ENCODE data around the gene AK8.

DNA sequence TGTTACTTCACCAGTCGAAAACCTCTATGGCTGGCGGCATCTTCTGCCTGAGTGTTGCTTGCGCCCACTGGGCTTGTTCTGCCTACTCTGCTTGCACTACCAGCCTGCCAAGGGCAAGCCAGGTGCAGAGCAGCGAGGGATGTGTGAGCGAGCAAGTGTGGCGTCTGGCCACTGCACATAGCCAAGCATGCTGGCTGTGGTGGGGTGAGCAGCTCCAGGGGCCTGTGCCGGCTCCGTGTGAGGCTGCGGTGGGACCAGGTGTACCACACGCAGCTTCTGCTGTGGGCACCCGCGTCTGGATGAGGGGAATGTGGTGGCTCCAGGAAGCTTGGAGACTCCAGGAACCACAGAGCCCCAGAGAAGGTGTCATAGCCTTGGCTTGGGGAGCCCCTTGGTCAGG, 156.4 kb downstream of the AK8 start:
- no peak for TF ChIP-seq CTCF (IDR thresholded peaks at IDR 0.05; ENCODE audit: insufficient read depth, low read length, poor library complexity, severe bottlenecking)
- TF ChIP-seq EZH2phosphoT487 (conservative IDR thresholded peaks at IDR 0.05; ENCODE audit: low read length), result no peak
